Neuron (in vitro differentiated cells): ENCODE results near the gene ATG4B.

Source experiments
- H2AFZ ChIP-seq: one replicate; pipeline ENCODE4 v1.6.1; 2013; ENCODE audit warnings: low read depth, mild to moderate bottlenecking, inconsistent platforms, low read length, moderate library complexity
- H3K27me3 ChIP-seq: one replicate; pipeline ENCODE4 v1.6.1; 2013; ENCODE audit warnings: low read length; ENCODE audit not compliant: insufficient read depth
- H3K36me3 ChIP-seq: one replicate; pipeline ENCODE4 v1.6.1; 2013; ENCODE audit warnings: low read length; ENCODE audit not compliant: insufficient read depth
- H3K4me1 ChIP-seq: one replicate; pipeline ENCODE4 v1.6.1; 2013; ENCODE audit warnings: low read length; ENCODE audit not compliant: insufficient read depth
- H3K4me3 ChIP-seq: 2 replicates; pipeline ENCODE4 v1.5.1; 2013; ENCODE audit warnings: mild to moderate bottlenecking, low read length, moderate library complexity
- H3K9me3 ChIP-seq: one replicate; pipeline ENCODE4 v1.6.1; 2013; ENCODE audit warnings: low read length

ATG4B gene

DNA sequence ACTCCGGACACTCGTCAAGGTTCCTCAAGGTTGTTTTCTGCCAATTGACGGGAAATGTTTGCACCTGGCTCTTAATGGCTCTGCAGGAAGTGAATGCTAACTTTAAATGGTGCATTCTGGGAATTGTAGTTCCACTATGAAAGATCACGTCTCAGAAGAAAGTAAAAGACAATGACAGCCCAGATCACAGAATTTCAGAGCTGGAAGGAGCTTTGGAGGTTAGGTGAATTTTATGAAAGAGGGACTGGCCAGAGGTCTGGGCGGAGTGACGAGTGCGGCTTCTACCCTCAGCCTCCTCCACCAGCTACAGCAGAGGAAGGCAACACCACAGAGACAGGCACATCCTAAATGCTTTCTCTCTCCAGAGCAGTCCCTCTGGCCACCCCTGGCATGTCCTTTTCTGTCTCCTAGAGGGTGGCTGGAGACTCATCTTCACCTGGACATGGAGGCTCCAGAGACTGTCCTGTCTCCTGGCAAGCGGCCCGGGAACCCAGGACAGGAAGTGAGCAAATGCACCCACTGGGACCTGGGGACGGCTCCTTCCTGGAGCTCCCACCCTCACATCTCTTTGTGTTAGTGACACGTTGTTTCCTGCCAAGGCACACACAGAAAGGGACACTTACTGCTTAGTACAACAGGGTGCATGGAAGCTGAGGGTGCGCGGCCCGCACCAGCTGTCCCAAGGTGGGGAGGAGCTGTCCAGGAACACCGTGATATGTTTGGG lies 19.9 kb upstream of the ATG4B start:
- peaks cover 20% of the 10 kb centered on the region for H3K36me3 ChIP-seq
- no peaks in the 10 kb centered on the region for H3K27me3 ChIP-seq
- no peak overlapping the region for H2AFZ ChIP-seq
- no peaks in the 10 kb centered on the region for H3K4me1 ChIP-seq
- peaks cover 3% of the 10 kb centered on the region for H3K9me3 ChIP-seq
- H3K4me3 ChIP-seq: no peak overlapping the region

DNA sequence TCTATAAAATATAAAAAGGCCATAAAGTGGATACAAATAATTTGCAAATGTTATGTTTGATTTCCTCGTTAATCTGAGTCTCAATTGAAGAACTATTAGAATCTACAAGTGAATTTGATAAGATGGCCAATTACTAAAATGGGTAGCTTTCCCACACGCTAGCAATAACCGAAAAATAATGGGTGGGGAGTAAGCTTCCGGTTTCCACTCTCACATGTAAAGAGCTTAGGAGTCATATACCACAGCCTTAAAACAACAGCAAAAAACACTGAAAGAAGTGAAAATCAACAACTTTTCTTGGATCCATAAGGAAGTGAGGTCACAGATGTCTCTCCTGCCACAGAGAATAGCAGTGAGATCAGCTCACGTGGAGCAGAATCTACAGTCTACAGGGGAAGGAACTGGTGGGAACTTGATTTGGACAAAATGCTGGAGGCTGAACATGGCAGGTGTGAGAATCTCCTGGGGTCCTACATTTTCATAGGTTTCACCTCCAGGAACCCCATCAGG lies 19.1 kb upstream of the ATG4B start:
- Histone ChIP-seq H3K4me3 (no peak overlapping the region), H3K36me3 (peaks cover 17% of the 10 kb centered on the region)

DNA sequence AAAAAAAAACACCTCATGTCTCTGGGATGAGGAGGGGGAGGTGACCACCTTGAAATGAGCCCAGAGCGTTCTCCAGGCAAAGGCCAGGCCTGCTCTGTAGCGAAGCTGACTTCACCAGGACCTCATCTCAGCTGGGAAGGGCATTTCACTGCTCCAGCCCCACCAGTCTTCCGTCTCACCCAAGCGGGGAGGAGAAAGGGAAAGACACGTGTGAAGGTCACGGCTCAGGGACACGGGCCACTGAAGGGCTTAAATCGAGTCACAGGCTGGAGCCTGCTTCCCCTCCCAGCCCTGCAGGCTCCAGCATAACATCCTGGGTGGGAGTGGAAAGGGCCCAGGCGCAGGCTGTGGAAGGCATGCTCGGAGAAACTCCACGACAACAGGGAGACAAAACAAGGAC lies 18.7 kb upstream of the ATG4B start:
- Histone ChIP-seq H3K4me1 (no peaks in the 10 kb centered on the region), H3K36me3 (peaks cover 17% of the 10 kb centered on the region), H2AFZ (no peak overlapping the region), H3K9me3 (peaks cover 3% of the 10 kb centered on the region), H3K4me3 (no peak overlapping the region), H3K27me3 (no peaks in the 10 kb centered on the region)

More for the DNA sequence above, 19.1 kb upstream of the ATG4B start:
- Histone ChIP-seq H3K27me3 (no peaks in the 10 kb centered on the region), H3K4me1 (no peaks in the 10 kb centered on the region), H2AFZ (no peak overlapping the region), H3K9me3 (peaks cover 3% of the 10 kb centered on the region)

DNA sequence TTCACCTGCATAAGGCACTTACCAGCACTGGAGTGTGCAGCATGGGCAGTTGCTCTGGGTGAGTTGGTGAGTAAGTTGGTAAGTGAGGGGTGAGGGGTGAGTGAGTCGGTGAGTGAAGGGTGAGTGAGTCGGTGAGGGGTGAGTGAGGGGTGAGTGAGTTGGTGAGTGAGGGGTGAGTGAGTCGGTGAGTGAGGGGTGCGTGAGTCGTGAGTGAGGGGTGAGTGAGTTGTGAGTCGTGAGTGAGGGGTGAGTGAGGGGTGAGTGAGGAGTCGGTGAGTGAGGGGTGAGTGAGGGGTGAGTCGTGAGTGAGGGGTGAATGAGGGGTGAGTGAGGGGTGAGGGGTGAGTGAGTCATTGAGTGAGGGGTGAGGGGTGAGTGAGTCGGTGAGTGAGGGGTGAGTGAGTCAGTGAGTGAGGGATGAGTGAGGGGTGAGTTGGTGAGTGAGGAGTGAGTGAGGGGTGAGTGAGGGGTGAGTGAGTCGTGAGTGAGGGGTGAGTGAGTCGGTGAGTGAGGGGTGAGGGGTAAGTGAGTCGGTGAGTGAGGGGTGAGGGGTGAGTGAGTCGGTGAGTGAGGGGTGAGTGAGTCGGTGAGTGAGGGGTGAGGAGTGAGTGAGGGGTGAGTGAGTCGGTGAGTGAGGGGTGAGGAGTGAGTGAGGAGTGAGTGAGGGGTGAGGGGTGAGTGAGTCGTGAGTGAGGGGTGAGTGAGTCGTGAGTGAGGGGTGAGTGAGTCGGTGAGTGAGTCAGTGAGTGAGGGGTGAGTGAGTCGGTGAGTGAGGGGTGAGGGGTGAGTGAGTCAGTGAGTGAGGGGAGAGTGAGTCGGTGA lies 17.7 kb upstream of the ATG4B start:
- Histone ChIP-seq H2AFZ (no peak overlapping the region), H3K27me3 (no peaks in the 10 kb centered on the region), H3K4me3 (no peak overlapping the region), H3K9me3 (peaks cover 3% of the 10 kb centered on the region), H3K36me3 (peaks cover 21% of the 10 kb centered on the region), H3K4me1 (no peaks in the 10 kb centered on the region)

DNA sequence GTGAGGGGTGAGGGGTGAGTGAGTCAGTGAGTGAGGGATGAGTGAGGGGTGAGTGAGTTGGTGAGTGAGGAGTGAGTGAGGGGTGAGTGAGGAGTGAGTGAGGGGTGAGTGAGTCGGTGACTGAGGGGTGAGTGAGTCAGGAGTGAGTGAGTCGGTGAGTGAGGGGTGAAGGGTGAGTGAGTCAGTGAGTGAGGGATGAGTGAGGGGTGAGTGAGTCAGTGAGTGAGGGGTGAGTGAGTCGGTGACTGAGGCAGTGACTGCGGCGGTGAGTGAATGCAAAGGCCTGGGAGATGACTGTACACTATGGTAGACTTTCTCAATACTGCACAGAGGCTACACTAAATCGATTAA lies 17.1 kb upstream of the ATG4B start:
- Histone ChIP-seq H2AFZ (no peak overlapping the region), H3K9me3 (peaks cover 3% of the 10 kb centered on the region), H3K36me3 (peaks cover 21% of the 10 kb centered on the region), H3K4me3 (no peak overlapping the region), H3K4me1 (no peaks in the 10 kb centered on the region), H3K27me3 (no peaks in the 10 kb centered on the region)

DNA sequence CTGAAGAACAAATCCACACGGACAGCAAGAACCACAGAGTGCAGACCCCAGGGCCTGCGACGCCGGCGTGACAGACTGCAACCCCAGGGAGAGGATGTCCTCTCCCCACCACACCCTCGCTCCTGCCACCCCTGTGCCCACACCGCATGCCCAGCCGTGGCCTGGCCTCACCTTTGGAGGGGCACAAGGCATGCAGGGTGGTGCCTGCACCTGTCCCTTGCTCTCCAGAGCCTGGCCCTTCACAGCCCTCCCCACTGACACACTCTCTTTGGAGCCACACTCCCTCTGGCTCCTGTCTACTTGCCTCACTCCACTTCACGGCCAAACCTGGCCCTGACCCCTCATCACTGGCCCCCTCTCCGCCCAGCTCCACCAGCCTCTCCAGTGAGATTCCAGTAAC lies 9.8 kb upstream of the ATG4B start:
- peaks cover 46% of the 10 kb centered on the region for H3K36me3 ChIP-seq
- peaks cover 2% of the 10 kb centered on the region for H3K9me3 ChIP-seq
- H2AFZ ChIP-seq: no peak overlapping the region
- H3K4me1 ChIP-seq: no peaks in the 10 kb centered on the region
- no peaks in the 10 kb centered on the region for H3K27me3 ChIP-seq
- H3K4me3 ChIP-seq: no peak overlapping the region

DNA sequence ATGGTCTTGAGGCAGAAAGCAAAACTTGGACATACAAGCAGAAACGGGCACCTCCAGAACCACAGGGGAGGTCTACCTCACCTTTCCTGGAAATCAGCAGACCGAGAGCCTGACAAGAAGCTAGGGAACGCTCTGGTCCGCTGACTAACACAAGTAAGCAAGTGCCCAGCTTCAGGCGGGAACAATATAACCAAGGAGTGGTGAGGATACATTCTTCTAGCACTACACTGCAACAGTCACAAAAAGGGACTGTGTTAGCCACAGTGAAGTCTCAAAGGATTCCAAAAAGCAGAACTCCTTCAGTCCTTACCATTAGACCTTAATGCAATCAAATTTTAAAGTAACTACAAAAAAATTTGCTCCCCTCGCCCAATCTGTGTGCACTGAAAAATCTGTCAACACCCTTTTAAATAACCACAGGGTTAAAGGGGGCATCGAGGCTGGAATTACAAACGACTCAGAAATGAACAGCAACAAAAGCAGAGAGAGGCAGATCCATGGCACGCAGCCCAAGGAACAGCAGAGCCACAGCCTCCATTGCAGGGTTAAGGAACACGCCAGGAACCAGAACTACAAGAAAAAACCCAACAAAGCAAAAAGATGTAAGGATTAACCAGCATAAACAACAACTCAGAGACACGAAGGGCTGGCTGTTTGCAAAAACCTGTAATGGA lies 7.6 kb upstream of the ATG4B start:
- Histone ChIP-seq H3K9me3 (peaks cover 2% of the 10 kb centered on the region), H2AFZ (no peak overlapping the region), H3K27me3 (no peaks in the 10 kb centered on the region), H3K4me3 (no peak overlapping the region), H3K4me1 (no peaks in the 10 kb centered on the region), H3K36me3 (peaks cover 53% of the 10 kb centered on the region)

DNA sequence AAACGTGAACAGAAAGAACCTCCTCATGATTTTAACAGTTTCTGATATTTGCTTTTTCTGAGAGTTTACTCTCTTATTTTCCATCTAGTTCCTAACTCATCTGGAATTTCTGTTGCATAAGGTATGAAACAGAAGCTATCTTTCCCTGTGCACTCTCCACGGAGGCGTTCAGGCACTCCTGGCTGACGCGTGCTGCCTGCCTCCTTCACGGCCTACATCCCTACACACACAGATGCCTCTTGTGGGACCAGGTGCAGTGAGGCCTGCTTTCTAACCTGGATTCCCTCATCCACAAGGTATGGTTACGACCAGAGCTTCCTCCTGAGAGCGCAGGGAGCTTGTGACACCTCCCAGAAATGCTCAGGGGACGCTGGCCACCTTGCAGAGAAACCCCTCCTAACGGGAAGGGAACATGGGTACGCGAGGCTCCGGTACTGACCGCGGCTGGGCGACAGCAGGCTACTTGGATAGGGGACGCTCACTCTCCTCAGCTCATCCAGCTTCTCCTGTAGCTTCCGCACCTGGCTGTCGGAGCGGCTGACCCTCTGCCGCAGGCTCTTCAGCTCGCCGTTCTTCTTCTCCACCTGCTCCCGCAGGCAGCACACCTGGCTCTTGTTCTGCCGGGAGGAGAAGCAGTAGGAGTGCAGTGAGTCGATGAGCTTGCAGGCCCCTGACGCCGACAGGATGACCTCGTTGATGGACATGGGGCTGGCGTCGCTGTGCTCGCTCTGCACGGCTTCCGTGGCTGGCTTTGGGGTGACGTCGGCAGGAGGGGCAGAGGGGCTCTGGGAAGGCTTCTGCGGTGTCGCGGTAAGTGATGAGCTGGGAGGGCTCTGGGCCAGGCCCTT lies 4.8 kb upstream of the ATG4B start:
- Histone ChIP-seq H3K36me3 (peaks cover 45% of the 10 kb centered on the region), H3K9me3 (no peaks in the 10 kb centered on the region), H3K4me3 (no peak overlapping the region), H2AFZ (no peak overlapping the region), H3K27me3 (no peaks in the 10 kb centered on the region), H3K4me1 (peaks cover 4% of the 10 kb centered on the region)

DNA sequence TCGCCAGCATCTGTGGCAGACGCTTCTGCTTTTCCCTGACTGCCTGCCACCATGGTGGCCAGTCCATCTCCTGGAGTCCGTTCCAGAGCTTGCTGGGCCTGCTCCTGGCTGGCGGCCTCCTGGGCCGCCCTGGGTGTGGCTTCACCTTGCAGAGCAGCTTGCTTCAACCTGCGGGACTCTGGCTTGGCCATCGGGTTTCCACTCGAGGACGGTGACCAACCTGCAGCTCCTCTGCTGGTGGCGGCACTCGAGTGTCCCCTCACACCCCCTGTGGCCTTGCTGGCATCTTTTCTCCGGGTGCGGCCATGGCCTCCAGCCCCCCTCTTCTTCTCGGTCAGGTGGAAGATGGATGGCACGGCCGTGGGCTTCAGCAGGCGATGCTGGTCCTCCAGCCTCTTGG lies 3.9 kb upstream of the ATG4B start:
- H3K27me3 ChIP-seq: no peaks in the 10 kb centered on the region
- H2AFZ ChIP-seq: no peak overlapping the region
- H3K9me3 ChIP-seq: no peaks in the 10 kb centered on the region
- peaks cover 7% of the 10 kb centered on the region for H3K4me1 ChIP-seq
- H3K4me3 ChIP-seq: no peak overlapping the region
- H3K36me3 ChIP-seq: peaks cover 37% of the 10 kb centered on the region

DNA sequence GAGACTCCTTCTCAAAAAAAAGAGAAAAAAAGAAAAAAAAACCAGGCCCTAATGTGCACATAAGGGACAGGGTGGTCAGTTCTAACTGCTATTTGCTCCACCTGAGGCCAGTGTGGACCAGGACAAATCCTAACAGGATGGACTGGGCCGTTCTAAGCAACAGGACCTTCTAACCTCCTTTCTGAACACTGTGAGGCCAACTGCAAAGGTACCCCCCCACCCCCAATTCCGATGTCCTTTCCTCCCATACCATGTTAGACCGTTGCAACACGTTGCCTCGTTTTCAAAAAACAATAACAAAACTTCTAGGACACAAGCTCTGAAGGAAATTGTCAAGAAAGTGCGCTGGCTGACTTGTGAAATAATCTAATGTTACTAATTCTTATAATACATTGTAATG lies 1.7 kb upstream of the ATG4B start:
- Histone ChIP-seq H3K4me3 (peak overlapping the region; percentile 93), H3K36me3 (peaks cover 33% of the 10 kb centered on the region), H3K27me3 (no peaks in the 10 kb centered on the region), H3K9me3 (peaks cover 7% of the 10 kb centered on the region), H3K4me1 (peaks cover 13% of the 10 kb centered on the region), H2AFZ (no peak overlapping the region)

DNA sequence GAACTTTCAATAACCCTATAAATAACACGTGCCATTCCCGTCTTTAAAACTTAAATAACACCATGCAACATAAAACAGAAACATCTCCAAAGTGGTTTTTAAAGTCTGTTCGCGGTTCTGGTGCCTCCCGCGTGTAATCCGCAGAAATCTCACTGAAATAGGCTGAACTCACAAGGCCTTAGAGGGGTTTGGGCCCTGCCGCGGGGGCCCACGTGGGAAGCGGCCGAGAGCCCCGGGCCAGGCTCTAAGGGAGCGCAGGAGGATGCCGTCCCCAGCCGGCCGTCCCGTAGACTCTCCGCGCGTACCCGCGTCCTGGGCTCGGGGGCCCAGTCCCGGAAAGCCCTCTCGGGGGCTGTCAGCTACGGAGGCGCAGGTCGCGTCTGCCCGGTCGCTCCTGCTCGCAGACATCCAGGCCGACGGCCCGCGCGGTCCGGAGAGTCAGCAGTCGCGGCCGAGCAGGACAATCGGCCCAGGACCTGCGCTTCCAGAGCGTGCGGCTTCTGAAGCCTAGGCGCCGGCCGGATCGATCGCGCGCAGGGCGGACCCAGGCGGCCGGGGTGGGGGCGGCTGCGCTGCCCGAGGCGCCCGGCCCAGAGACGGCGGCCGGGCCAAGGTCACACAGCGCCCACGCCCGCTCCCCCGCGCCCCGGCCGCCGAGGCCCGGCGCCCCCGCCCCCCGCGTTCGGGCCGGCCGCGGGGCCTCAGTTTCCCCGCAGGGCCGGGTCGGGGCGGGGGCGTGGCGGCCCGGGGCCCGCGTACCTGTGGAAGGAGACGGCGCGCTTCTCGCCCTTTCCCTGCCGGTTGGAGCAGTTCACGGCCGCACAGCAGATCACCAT lies 1.1 kb upstream of the ATG4B start:
- no peaks in the 10 kb centered on the region for H3K27me3 ChIP-seq
- no peak overlapping the region for H2AFZ ChIP-seq
- H3K4me1 ChIP-seq: peaks cover 13% of the 10 kb centered on the region
- H3K9me3 ChIP-seq: peaks cover 7% of the 10 kb centered on the region
- peaks cover 31% of the 10 kb centered on the region for H3K36me3 ChIP-seq
- peak overlapping the region; percentile 93 for H3K4me3 ChIP-seq
